DMS 273 (cell line): ENCODE data around the gene BHMT2.

Source experiments
- DNase-seq: peaks from one replicate; lab custom pipeline; 2025; ENCODE audit not compliant: unreplicated experiment; lab: John Stamatoyannopoulos, UW

Gene BHMT2

GRCh38 chr5:79059674-79060073 lies 9.9 kb upstream of the BHMT2 start:
- no peak for DNase-seq

GRCh38 chr5:79062436-79062835 lies 7.1 kb upstream of the BHMT2 start:
- no peak for DNase-seq

GRCh38 chr5:79070350-79070667 lies 742 bp downstream of the BHMT2 start:
- DNase-seq: no peak

- no peak for DNase-seq
Measured at GRCh38 chr5:79074641-79075040, 5.1 kb downstream of the BHMT2 start.

GRCh38 chr5:79075646-79076426 lies 6.3 kb downstream of the BHMT2 start:
- peak; percentile 34 for DNase-seq

- DNase-seq: no peak
Measured at GRCh38 chr5:79076819-79077218, 7.3 kb downstream of the BHMT2 start.

GRCh38 chr5:79077680-79078365 lies 8.3 kb downstream of the BHMT2 start:
- DNase-seq: no peak

- no peak for DNase-seq
Measured at GRCh38 chr5:79080804-79081203, 11.2 kb downstream of the BHMT2 start.

- DNase-seq: no peak
Measured at GRCh38 chr5:79081779-79082178, 12.2 kb downstream of the BHMT2 start.

- no peak for DNase-seq
Measured at GRCh38 chr5:79086116-79086515, 16.5 kb downstream of the BHMT2 start.

GRCh38 chr5:79088507-79088906 lies 18.9 kb downstream of the BHMT2 start:
- DNase-seq: no peak

GRCh38 chr5:79091064-79091463 lies 21.5 kb downstream of the BHMT2 start:
- DNase-seq: no peak

GRCh38 chr5:79093762-79094161 lies 24.2 kb downstream of the BHMT2 start:
- DNase-seq: peak; percentile 96

GRCh38 chr5:79105868-79106267 lies 36.3 kb downstream of the BHMT2 start:
- no peak for DNase-seq

GRCh38 chr5:79107020-79107796 lies 37.6 kb downstream of the BHMT2 start:
- no peak for DNase-seq

- no peak for DNase-seq
Measured at GRCh38 chr5:79108086-79108485, 38.5 kb downstream of the BHMT2 start.

GRCh38 chr5:79108792-79109191 lies 39.2 kb downstream of the BHMT2 start:
- DNase-seq: no peak

GRCh38 chr5:79109527-79110492 lies 40.2 kb downstream of the BHMT2 start:
- peak; percentile 26 for DNase-seq

GRCh38 chr5:79111387-79111959 lies 41.9 kb downstream of the BHMT2 start, which contains the start of gene BHMT:
Gene BHMT, plus strand, starts transcription at chr5:79111809. Its CDS starts 77 bp downstream, at chr5:79111886.
- no peak for DNase-seq

GRCh38 chr5:79111960-79112702 lies 42.6 kb downstream of the BHMT2 start:
- DNase-seq: no peak
